ENCODE measurements around the gene CCNH. TPM values are rescaled to one million over a fixed set of nuclear protein-coding genes. Genes with fewer than 3 reads are reported as not detected.

CCNH gene
- total and polyA plus RNA-seq, 9 of the 15 experiments (the other 6 are each of a cell fraction or from before 2014, with no cell fraction given): 100 to 213 (median 150) TPM

- Histone ChIP-seq H3K79me2 (ENCODE audit: control insufficient read depth, insufficient read depth, low read length) (peaks cover 10% of the 10 kb centered on the region; the same call in 2 of the 3 replicates), H3K27ac (ENCODE audit: extremely low read depth, low read depth, low read length) (no peak overlapping the region), H3K9me1 (ENCODE audit: control insufficient read depth, insufficient read depth, low read length) (no peaks in the 10 kb centered on the region), H3K9me3 (replicated peaks; ENCODE audit: control insufficient read depth, insufficient read depth, low read depth, low read length) (no peaks in the 10 kb centered on the region), H3K4me1 (replicated peaks in 1 of 2; ENCODE audit: control insufficient read depth in 2 of 2, insufficient read depth in 2 of 2, low read length in 2 of 2) (no peaks in the 10 kb centered on the region), H3K9ac (ENCODE audit: insufficient read depth in 1 of 2, low read depth in 2 of 2, low read length in 2 of 2) (no peak overlapping the region), H3K27me3 (ENCODE audit: control insufficient read depth in 2 of 2, insufficient read depth in 2 of 2, low read length in 2 of 2) (no peaks in the 10 kb centered on the region), H2AFZ (ENCODE audit: low read depth, low read length) (no peak overlapping the region), H4K20me1 (replicated peaks; ENCODE audit: control insufficient read depth, insufficient read depth, low read length) (no peaks in the 10 kb centered on the region), H3K36me3 (ENCODE audit: control insufficient read depth, insufficient read depth, low read length) (peaks cover 98% of the 10 kb centered on the region), H3K4me2 (ENCODE audit: insufficient read depth, low read length) (no peak overlapping the region), H3K4me3 (no peak overlapping the region)
- CTCF ChIA-PET (ENCODE audit: low intra/inter-chr PET ratio): no interaction called here
- WGBS (ENCODE audit: insufficient coverage, low coverage, missing lambda C conversion rate): 89% methylated on average over 4 of the region's 4 CpGs
- TF ChIP-seq POLR2A (conservative IDR thresholded peaks at IDR 0.05) (0 out of 2 replicates have a peak, but pooled peaks have one; percentile 13), GTF2E2 (tag; IDR thresholded peaks at IDR 0.05) (no peak)
- in situ Hi-C loops (cut with MboI): no loop called here
- no TSS peak for BruUV-seq (replicated peaks)
- POLR2A ChIA-PET: interaction anchor here (0.6 to 1.1 kb wide), 2 partner anchors 20 to 21 kb away, joined by 3 to 4 read pairs; partner anchors contain the start of gene CCNH
- FAIRE-seq: no peak
- intact Hi-C loops (cut with micrococcal nuclease): loop anchor here (5.0 to 10.0 kb wide), 2 partner anchors 128 to 320 kb away; partner anchors contain the start of gene RASA1
- no peak for DNase-seq (ENCODE audit: extremely low read depth in 1 of 4, low spot score in 3 of 4)
- no peak for ATAC-seq
Observed at GRCh38 chr5:87392801-87393200, 19.9 kb downstream of the CCNH start.

- H2AFZ ChIP-seq (ENCODE audit: low read depth, low read length): no peak overlapping the region
- intact Hi-C loops (cut with micrococcal nuclease) (loop anchor here (5.0 to 10.0 kb wide), 2 partner anchors 127 to 320 kb away; partner anchors contain the start of gene RASA1), in situ Hi-C loops (cut with MboI) (no loop called here)
- BruUV-seq (replicated peaks): no TSS peak
- ATAC-seq (no peak), FAIRE-seq (no peak), DNase-seq (ENCODE audit: extremely low read depth in 1 of 4, low spot score in 3 of 4) (no peak)
- no peaks in the 10 kb centered on the region for H3K9me3 ChIP-seq (replicated peaks; ENCODE audit: control insufficient read depth, insufficient read depth, low read depth, low read length)
- H3K36me3 ChIP-seq (ENCODE audit: control insufficient read depth, insufficient read depth, low read length): peaks cover 98% of the 10 kb centered on the region
- ChIA-PET POLR2A (interaction anchor here (0.6 to 1.2 kb wide), 3 partner anchors 12 to 20 kb away, joined by 3 to 4 read pairs (median 3); partner anchors contain the start of gene CCNH), CTCF (ENCODE audit: low intra/inter-chr PET ratio) (no interaction called here)
- no peaks in the 10 kb centered on the region for H3K4me1 ChIP-seq (replicated peaks in 1 of 2; ENCODE audit: control insufficient read depth in 2 of 2, insufficient read depth in 2 of 2, low read length in 2 of 2)
- no CpG with 5 or more reads among the region's 1 CpG for WGBS (ENCODE audit: insufficient coverage, low coverage, missing lambda C conversion rate)
- no peak overlapping the region for H3K27ac ChIP-seq (ENCODE audit: extremely low read depth, low read depth, low read length)
- H3K79me2 ChIP-seq (ENCODE audit: control insufficient read depth, insufficient read depth, low read length): peaks cover 5% of the 10 kb centered on the region; the same call in 2 of the 3 replicates
- H3K4me3 ChIP-seq: no peak overlapping the region
- TF ChIP-seq FIP1L1 (IDR thresholded peaks at IDR 0.05; ENCODE audit: low read depth, low read length, poor library complexity, severe bottlenecking): peak; percentile 34
- TF ChIP-seq PTBP1 (IDR thresholded peaks at IDR 0.05; ENCODE audit: low read depth, low read length): no peak
- no peaks in the 10 kb centered on the region for H3K9me1 ChIP-seq (ENCODE audit: control insufficient read depth, insufficient read depth, low read length)
- H4K20me1 ChIP-seq (replicated peaks; ENCODE audit: control insufficient read depth, insufficient read depth, low read length): no peaks in the 10 kb centered on the region
- no peaks in the 10 kb centered on the region for H3K27me3 ChIP-seq (ENCODE audit: control insufficient read depth in 2 of 2, insufficient read depth in 2 of 2, low read length in 2 of 2)
- no peak overlapping the region for H3K9ac ChIP-seq (ENCODE audit: insufficient read depth in 1 of 2, low read depth in 2 of 2, low read length in 2 of 2)
- H3K4me2 ChIP-seq (ENCODE audit: insufficient read depth, low read length): no peak overlapping the region
Observed at GRCh38 chr5:87392170-87392569, 20.6 kb downstream of the CCNH start.

Data from K562 (cell line).